ENCODE measurements around the gene JADE2.

Gene JADE2

GRCh38 chr5:134563962-134564361 is 38.5 kb downstream of the JADE2 start:
- no peak overlapping the region for H3K4me3 ChIP-seq (ENCODE audit: low read length)
- no peak overlapping the region for H3K27ac ChIP-seq (ENCODE audit: low read depth, low read length)
- peaks cover 75% of the 10 kb centered on the region for H3K36me3 ChIP-seq (ENCODE audit: control insufficient read depth, insufficient read depth, low read length)

GRCh38 chr5:134564396-134564795 is 38.9 kb downstream of the JADE2 start:
- Histone ChIP-seq H3K27ac (ENCODE audit: low read depth, low read length) (no peak overlapping the region), H3K36me3 (ENCODE audit: control insufficient read depth, insufficient read depth, low read length) (peaks cover 71% of the 10 kb centered on the region), H3K9ac (ENCODE audit: low read length) (no peak overlapping the region), H3K4me3 (ENCODE audit: low read length) (no peak overlapping the region), H3K4me1 (ENCODE audit: control insufficient read depth, insufficient read depth, low read length) (peaks cover 5% of the 10 kb centered on the region), H3K27me3 (ENCODE audit: control insufficient read depth, insufficient read depth, low read length) (no peaks in the 10 kb centered on the region)

More at GRCh38 chr5:134563962-134564361, 38.5 kb downstream of the JADE2 start:
- Histone ChIP-seq H3K4me1 (ENCODE audit: control insufficient read depth, insufficient read depth, low read length) (peaks cover 3% of the 10 kb centered on the region), H3K27me3 (ENCODE audit: control insufficient read depth, insufficient read depth, low read length) (no peaks in the 10 kb centered on the region), H3K9ac (ENCODE audit: low read length) (no peak overlapping the region)

- no peak overlapping the region for H3K9ac ChIP-seq (ENCODE audit: low read length)
Observed at GRCh38 chr5:134565791-134566740, 40.6 kb downstream of the JADE2 start.

GRCh38 chr5:134566741-134567221 is 41.3 kb downstream of the JADE2 start:
- H3K36me3 ChIP-seq (ENCODE audit: control insufficient read depth, insufficient read depth, low read length): peaks cover 57% of the 10 kb centered on the region
- peaks cover 5% of the 10 kb centered on the region for H3K4me1 ChIP-seq (ENCODE audit: control insufficient read depth, insufficient read depth, low read length)
- no peaks in the 10 kb centered on the region for H3K27me3 ChIP-seq (ENCODE audit: control insufficient read depth, insufficient read depth, low read length)
- H3K9ac ChIP-seq (ENCODE audit: low read length): no peak overlapping the region
- H3K27ac ChIP-seq (ENCODE audit: low read depth, low read length): no peak overlapping the region
- no peak overlapping the region for H3K4me3 ChIP-seq (ENCODE audit: low read length)

More at GRCh38 chr5:134565791-134566740, 40.6 kb downstream of the JADE2 start:
- peaks cover 60% of the 10 kb centered on the region for H3K36me3 ChIP-seq (ENCODE audit: control insufficient read depth, insufficient read depth, low read length)
- no peak overlapping the region for H3K27ac ChIP-seq (ENCODE audit: low read depth, low read length)
- no peak overlapping the region for H3K4me3 ChIP-seq (ENCODE audit: low read length)
- H3K27me3 ChIP-seq (ENCODE audit: control insufficient read depth, insufficient read depth, low read length): no peaks in the 10 kb centered on the region
- peaks cover 5% of the 10 kb centered on the region for H3K4me1 ChIP-seq (ENCODE audit: control insufficient read depth, insufficient read depth, low read length)

- Histone ChIP-seq H3K4me1 (ENCODE audit: control insufficient read depth, insufficient read depth, low read length) (peaks cover 5% of the 10 kb centered on the region), H3K27me3 (ENCODE audit: control insufficient read depth, insufficient read depth, low read length) (no peaks in the 10 kb centered on the region), H3K27ac (ENCODE audit: low read depth, low read length) (no peak overlapping the region), H3K9ac (ENCODE audit: low read length) (no peak overlapping the region), H3K4me3 (ENCODE audit: low read length) (no peak overlapping the region), H3K36me3 (ENCODE audit: control insufficient read depth, insufficient read depth, low read length) (peaks cover 55% of the 10 kb centered on the region)
Observed at GRCh38 chr5:134567641-134568336, 42.3 kb downstream of the JADE2 start.

- Histone ChIP-seq H3K27me3 (ENCODE audit: control insufficient read depth, insufficient read depth, low read length) (no peaks in the 10 kb centered on the region), H3K4me1 (ENCODE audit: control insufficient read depth, insufficient read depth, low read length) (peaks cover 5% of the 10 kb centered on the region), H3K9ac (ENCODE audit: low read length) (no peak overlapping the region), H3K4me3 (ENCODE audit: low read length) (no peak overlapping the region), H3K36me3 (ENCODE audit: control insufficient read depth, insufficient read depth, low read length) (peaks cover 57% of the 10 kb centered on the region), H3K27ac (ENCODE audit: low read depth, low read length) (no peak overlapping the region)
Observed at GRCh38 chr5:134568337-134568700, 42.8 kb downstream of the JADE2 start.

- Histone ChIP-seq H3K27ac (ENCODE audit: low read depth, low read length) (no peak overlapping the region), H3K36me3 (ENCODE audit: control insufficient read depth, insufficient read depth, low read length) (peaks cover 56% of the 10 kb centered on the region), H3K9ac (ENCODE audit: low read length) (no peak overlapping the region), H3K27me3 (ENCODE audit: control insufficient read depth, insufficient read depth, low read length) (no peaks in the 10 kb centered on the region), H3K4me3 (ENCODE audit: low read length) (no peak overlapping the region), H3K4me1 (ENCODE audit: control insufficient read depth, insufficient read depth, low read length) (peaks cover 5% of the 10 kb centered on the region)
Observed at GRCh38 chr5:134568761-134569695, 43.6 kb downstream of the JADE2 start.

- Histone ChIP-seq H3K9ac (ENCODE audit: low read length) (no peak overlapping the region), H3K4me3 (ENCODE audit: low read length) (no peak overlapping the region), H3K36me3 (ENCODE audit: control insufficient read depth, insufficient read depth, low read length) (peaks cover 56% of the 10 kb centered on the region), H3K27ac (ENCODE audit: low read depth, low read length) (no peak overlapping the region), H3K27me3 (ENCODE audit: control insufficient read depth, insufficient read depth, low read length) (no peaks in the 10 kb centered on the region), H3K4me1 (ENCODE audit: control insufficient read depth, insufficient read depth, low read length) (peaks cover 5% of the 10 kb centered on the region)
Observed at GRCh38 chr5:134569758-134570364, 44.4 kb downstream of the JADE2 start.

GRCh38 chr5:134570365-134570758 is 44.9 kb downstream of the JADE2 start:
- H3K27ac ChIP-seq (ENCODE audit: low read depth, low read length): no peak overlapping the region
- H3K27me3 ChIP-seq (ENCODE audit: control insufficient read depth, insufficient read depth, low read length): no peaks in the 10 kb centered on the region
- peaks cover 55% of the 10 kb centered on the region for H3K36me3 ChIP-seq (ENCODE audit: control insufficient read depth, insufficient read depth, low read length)
- H3K4me1 ChIP-seq (ENCODE audit: control insufficient read depth, insufficient read depth, low read length): peaks cover 5% of the 10 kb centered on the region
- H3K9ac ChIP-seq (ENCODE audit: low read length): no peak overlapping the region
- no peak overlapping the region for H3K4me3 ChIP-seq (ENCODE audit: low read length)

GRCh38 chr5:134570886-134571285 is 45.4 kb downstream of the JADE2 start:
- Histone ChIP-seq H3K4me1 (ENCODE audit: control insufficient read depth, insufficient read depth, low read length) (peaks cover 5% of the 10 kb centered on the region), H3K4me3 (ENCODE audit: low read length) (no peak overlapping the region), H3K27ac (ENCODE audit: low read depth, low read length) (no peak overlapping the region), H3K9ac (ENCODE audit: low read length) (no peak overlapping the region), H3K27me3 (ENCODE audit: control insufficient read depth, insufficient read depth, low read length) (no peaks in the 10 kb centered on the region), H3K36me3 (ENCODE audit: control insufficient read depth, insufficient read depth, low read length) (peaks cover 53% of the 10 kb centered on the region)

GRCh38 chr5:134571693-134572405 is 46.4 kb downstream of the JADE2 start:
- no peak overlapping the region for H3K27ac ChIP-seq (ENCODE audit: low read depth, low read length)
- peaks cover 44% of the 10 kb centered on the region for H3K36me3 ChIP-seq (ENCODE audit: control insufficient read depth, insufficient read depth, low read length)
- peaks cover 5% of the 10 kb centered on the region for H3K4me1 ChIP-seq (ENCODE audit: control insufficient read depth, insufficient read depth, low read length)
- no peaks in the 10 kb centered on the region for H3K27me3 ChIP-seq (ENCODE audit: control insufficient read depth, insufficient read depth, low read length)
- no peak overlapping the region for H3K9ac ChIP-seq (ENCODE audit: low read length)
- no peak overlapping the region for H3K4me3 ChIP-seq (ENCODE audit: low read length)

Measured in rectal smooth muscle tissue (tissue), 1 donor.